Activated effector memory CD4-positive, alpha-beta T cell treated with anti-CD3 and anti-CD28 coated beads, Interleukin-2, amount 50 U/mL, for 16 hours (primary cell): ENCODE data around the gene ANXA8L1.
"Not testable (repeated sequence)": the region's sequence is repeated elsewhere in the genome, so short reads cannot be mapped to it uniquely, and the experiment has no call there.

Experiments
- DNase-seq: peaks from one replicate; pipeline ENCODE4 v3.0.0-alpha.2; 2020

Gene ANXA8L1, protein sequence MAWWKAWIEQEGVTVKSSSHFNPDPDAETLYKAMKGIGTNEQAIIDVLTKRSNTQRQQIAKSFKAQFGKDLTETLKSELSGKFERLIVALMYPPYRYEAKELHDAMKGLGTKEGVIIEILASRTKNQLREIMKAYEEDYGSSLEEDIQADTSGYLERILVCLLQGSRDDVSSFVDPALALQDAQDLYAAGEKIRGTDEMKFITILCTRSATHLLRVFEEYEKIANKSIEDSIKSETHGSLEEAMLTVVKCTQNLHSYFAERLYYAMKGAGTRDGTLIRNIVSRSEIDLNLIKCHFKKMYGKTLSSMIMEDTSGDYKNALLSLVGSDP

DNA sequence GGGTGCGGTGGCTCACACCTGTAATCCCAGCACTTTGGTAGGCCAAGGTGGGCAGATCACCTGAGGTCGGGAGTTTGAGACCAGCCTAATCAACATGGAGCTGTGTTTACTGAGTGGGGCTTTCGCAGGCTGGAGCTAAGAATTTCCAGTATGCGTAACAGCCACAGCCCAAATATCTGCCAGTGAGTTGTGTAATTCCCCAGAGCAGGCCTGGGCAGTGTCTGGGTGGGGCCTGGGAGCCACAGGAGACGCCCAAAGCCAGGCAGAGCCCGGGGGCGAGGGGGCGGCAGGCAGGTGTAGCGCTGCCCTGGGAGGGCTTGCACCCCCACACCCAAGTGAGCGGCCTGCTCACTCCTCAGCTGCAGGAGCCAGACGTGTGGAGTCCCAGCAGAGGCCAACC is at the start of gene ANXA8L1:
TSS of gene ANXA8L1 (plus strand) at position 371 of the 400 bp plus-strand sequence. CDS start 76 bp downstream, outside the sequence.
- not testable (repeated sequence) for DNase-seq

DNA sequence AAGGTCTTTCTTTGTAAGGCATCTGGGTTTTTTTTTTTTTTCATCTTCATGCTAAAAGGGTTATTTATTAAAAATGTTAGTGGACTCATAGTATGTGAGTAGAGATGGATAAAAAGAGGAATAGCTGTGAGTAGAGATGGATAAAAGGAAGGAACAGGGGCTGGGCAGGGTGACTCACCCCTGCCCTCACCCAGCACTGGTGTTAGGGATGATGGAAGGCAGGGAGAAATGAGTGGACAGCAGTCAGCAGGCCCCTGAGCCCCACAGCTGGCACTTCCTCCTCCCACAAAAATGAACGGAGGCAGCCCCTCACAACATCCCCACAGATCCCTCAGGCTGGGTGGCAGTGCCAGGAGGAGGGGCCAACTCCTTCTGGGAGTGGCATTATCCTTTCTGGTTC is 49.5 kb upstream of the ANXA8L1 start:
- no peak for DNase-seq

DNA sequence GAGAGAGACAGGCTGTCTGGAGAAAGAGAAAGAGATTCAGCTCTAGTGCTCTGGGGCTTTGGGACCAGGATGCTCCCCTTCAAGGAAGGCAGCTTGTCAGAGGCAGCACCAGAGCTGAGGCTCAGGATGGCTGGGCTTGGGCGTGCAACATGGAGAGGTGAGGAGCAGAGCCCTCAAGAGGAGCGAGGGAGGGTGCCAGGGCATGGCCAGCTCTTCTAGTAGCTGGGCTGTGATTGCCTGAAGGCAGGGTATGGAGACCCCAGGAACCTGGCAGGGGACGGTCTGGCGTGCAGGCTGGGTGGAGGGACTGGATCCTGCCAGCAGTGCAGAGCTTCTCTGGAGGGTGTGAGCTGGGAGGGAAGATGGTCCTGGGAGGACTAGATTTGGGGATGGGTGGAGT is 48.6 kb upstream of the ANXA8L1 start:
- DNase-seq: no peak

DNA sequence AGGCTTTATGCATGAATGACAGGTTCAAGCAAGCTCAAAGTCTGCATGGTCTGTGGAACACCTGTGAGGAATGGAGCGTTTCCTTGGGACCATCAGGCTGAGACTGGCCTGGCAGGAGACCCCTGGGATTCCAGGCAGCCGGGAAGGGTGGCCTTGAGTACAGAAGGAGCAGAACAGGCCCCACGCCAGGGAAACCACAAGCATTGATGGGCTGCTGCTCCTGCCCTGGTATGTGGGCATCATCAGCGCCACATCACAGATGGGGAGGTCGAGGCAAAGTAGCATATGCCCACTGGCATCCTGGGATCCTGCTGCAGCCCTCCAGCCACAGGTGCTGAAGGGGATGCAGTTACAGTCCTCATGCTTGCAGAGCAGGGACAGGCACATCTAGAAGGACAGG is 47.9 kb upstream of the ANXA8L1 start:
- DNase-seq: no peak

DNA sequence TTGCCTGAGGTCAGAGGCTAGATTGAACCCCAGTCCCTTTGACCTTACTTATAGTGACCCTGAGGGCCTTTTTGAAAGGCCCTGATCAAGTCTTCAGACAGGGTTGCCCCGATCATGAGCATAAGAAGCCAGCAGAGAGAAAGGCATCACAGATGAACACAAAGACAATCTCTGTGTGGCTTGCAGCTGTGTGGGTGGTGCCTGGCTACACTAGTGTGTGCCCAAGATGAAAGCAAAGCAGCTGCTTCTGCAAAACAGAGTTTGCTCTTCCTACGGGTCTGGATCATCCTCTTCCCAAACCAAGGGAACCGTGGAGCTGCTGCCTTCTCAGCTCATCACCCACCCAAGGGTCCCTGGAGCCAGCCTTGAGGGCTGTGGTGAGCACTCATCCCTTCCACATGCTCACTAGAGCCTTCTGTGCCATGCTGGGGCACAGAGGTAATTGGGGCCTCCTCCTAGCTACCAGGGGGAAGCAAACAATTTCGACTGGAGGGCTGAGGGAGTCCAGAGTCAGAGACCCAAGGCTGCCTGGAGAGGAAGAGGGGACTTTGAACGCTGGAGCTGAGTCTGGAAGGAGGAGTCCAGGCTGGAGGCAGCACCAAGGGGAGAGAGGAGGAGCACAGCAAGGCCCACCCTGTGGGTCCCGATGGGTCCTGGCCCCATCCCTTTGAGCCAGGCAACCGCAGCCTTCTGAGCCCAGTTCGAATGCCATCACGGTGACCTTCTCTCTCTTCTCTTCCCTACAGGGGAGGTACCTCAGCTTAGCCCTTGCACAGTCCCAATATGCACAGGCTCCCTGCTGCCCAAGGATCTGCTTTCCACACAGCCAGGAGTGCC is 46.5 kb upstream of the ANXA8L1 start:
- no peak for DNase-seq

DNA sequence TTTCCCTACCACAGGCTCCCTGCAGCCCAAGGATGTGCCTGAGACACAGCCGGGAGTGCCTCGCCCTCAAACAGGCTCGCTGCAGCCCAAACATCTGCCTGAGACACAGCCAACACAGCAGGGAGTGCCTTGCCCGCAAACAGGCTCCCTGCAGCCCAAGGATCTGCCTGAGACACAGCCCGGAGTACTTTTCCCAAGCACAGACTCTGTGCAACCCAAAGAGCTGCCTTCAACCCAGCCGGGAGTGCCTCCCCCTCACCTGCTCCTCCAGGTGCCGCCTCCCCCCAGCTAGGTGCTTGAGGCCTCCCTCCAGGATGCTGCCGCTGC is 45.9 kb upstream of the ANXA8L1 start:
- DNase-seq: no peak

DNA sequence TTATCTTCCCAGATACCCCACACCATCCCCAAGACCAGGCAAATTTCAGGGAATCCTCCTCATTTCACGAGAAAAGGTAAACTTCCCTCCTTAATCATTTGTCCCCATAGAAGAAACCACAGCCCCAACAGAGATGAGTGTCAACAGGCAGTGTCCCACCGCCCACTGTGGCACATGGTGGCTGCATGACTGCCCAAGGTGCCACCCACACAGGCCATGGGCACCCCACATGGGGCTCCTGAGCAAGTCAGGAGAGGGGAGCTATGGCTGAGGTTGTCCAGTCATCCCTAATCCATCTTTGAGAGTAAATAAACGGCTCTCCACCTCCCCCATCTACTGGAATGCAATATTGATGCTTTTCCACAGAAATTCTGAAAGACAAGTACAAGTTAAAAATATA is 44.7 kb upstream of the ANXA8L1 start:
- DNase-seq: no peak

DNA sequence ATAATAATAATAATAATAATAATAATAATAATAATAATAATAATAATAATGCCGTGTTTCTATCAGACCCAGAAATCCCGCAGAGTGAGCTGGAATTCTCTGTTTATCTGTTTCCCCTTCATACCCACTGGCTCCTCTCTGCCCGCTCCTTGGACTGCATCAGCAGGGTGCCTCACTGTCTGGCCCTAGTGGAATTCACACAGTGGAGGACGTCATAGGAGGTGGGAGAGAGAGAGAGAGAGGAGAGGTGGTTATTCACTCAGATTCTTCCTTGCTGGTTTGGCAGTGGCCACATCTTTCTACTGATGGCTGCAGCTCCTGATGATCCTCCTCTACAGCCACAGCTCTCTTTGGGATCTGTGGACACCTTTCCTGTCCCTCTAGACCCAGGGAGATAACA is 10.1 kb upstream of the ANXA8L1 start:
- not testable (repeated sequence) for DNase-seq

DNA sequence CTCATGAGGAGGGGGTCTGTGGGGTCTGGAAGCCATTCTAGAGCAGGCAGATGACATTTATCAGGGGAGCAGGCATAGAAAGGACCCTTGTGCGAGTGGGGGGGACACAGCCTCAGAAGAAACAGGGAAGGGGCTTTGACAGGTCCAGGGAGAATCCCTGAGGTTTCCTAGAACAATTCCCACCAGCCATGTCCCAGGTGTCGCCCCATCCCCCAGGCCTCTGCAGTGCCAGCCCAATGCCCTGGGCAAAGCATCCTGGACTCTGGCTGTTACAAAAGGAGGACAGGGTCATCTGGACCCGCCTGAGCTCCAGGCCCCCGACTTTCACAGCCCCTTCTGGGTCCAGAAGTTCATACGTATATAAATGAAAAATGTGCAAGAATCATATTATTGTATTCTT is 8.4 kb upstream of the ANXA8L1 start:
- DNase-seq: not testable (repeated sequence)

DNA sequence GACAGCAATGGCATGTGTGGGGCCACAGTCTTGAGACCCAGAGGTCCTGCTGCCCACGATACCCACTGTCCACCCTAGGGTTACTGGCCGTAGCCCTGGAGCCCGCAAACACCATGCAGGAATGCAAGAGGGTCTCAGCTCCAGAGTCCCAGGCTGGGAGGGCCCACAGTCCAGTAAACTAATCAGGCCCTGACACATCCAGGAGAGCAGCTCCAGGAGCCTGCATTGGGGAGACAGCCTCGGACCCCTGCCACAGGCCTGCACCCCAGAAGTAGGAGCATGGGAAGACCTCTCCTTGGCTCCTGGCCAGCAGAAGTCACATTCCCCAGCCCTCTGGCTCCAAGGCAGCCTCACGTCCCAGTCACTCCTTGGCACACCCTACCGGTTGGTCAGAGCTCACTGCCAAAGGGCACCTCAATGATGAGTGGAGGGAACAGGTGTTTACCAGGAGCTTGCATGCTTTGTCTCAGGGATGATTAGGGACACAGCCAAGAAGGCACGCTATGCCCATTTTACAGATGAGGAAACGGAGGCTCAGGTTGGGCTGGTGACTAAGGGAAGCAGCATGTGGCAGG is 7.8 kb upstream of the ANXA8L1 start:
- DNase-seq: not testable (repeated sequence)

DNA sequence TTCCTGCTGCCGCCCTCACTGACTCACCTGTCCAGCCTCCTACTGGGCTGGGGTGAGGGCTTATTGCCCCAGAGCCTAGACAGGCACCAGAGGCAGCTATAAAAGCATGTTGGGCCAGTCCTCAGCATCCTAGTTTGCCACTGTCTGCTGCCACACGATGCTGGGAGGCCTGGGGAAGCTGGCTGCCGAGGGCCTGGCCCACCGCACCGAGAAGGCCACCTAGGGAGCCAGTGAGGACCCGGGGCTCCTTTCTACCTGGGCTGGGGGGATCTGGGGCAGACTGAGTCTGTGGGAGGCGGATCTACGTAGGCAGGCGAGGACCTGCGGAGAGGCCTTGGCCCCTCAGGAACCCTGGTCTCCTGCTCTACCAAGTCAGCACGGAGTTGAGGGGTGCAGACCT is 6.6 kb upstream of the ANXA8L1 start:
- DNase-seq: not testable (repeated sequence)

DNA sequence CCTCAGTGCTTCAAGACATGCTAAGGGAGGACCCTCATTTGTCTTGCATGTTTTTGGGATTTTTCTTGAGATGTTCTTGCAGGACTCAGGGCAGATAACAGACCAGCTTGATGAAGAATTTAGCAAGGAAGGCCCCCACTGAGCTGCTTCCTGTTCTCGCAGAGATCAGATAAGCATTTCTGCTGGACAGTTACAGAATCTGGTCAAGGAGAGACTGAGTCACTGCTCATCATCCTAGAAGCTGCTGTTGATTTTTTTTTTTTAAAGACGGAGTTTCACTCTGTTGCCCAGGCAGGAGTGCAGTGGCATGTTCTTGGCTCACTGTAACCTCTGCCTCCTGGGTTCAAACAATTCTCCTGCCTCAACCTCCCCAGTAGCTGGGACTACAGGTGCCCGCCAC is 1.2 kb upstream of the ANXA8L1 start:
- not testable (repeated sequence) for DNase-seq

DNA sequence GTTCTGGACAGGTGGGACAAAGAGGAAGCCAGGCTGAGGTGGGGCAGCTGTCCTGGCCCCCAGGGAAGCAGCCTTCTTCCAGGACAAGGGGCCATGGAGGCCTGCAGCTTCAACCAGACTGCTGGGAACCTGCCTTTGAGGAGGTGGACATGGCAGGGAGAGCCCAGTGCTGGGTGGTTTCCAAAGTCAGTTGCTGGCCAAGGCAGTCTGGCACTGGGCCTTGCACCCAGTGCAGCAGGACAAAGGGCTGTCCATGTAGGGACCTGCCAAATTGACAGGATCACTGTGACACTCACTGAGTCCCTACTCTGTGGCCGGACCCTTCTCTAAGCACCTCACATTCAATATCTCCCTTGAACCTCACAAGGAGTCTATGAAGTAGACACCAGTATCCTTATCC is 1.4 kb downstream of the ANXA8L1 start:
- DNase-seq: not testable (repeated sequence)

DNA sequence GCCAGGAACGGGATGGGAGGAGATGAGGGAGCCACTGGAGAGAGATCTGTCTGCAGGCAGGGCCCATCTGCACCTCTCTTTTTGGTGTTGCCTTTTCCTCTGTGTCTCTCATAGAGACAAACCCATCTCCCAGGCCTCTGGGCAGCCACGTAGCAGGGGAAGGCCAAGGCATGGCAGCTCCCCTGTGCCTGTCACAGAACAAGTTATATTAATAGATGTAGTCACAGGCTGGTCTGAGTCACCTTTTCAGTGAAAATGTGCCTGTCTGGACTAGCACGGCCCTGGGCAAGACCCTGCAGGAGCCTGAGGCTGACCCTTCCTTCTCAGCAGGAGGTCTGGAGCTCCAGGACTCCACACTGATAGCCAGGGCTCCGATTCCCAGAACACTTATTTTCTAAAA is 2.1 kb downstream of the ANXA8L1 start:
- not testable (repeated sequence) for DNase-seq

DNA sequence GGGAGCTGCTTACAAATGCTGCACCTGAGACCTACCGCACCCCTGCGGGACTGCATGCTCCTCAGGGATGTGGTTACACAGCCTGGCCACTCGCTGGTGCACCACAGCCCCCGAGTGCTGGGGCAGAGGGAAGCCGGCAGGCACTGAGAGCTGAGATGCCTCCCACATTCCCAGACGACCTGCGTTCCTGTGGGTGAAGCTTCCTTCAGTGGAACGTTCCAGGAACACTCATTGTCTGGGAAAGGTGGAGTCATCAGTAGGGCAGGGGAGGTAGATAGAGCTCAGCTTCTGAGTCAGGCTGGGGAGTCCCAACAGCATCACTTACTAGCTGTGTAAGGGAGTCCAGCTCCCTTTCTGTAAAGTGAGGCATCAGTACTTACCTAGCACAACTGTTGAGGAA is 2.5 kb downstream of the ANXA8L1 start:
- not testable (repeated sequence) for DNase-seq

DNA sequence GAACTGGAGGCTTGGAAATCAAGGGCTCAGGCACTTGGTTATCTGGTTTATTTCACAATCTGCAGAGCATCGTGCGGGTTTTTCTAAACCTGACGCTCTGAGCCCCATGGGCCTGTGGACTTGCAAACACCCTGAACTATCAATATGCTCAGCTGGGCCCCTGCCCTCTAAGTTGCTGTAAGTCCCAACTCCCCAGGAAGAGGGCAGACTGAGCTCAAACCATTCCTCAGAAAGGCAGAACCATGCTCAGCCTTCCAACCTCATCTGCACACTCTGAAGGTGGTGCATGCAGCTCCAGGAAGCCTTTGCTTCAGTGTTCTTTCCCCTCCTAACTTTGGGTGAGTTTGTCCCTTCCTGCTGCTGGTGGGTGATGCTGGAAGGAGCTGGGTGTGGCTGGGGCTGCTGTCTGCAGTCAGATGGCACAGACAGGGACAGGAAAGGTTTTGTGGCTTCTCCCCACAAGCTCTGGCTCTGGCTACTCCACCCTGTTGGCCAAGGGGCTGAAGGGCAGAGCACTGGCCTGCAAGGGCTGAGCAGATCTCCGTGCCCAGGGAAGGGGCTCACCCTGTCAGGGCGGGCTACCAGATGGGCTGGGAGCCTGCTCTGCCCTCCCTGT is 3.8 kb downstream of the ANXA8L1 start:
- not testable (repeated sequence) for DNase-seq

DNA sequence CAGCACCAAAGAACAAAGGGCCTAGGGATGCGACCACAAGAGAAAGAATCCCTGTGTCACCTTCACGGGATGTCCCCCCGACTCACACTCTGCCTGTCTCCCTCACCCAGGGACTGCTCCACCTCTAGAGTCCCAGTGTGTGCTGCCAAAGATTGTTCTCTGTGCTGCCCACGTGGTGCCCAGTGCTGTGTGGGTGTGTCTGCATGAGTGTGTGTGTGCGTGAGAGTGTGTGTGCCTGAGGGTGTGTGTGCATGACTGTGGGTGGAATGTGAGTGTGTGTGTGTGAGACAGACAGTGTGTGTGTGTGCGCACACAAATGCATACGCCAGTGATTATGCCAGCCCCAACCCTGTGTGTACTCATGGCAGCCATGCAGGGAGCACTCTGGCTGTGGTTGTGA is 10.3 kb downstream of the ANXA8L1 start:
- not testable (repeated sequence) for DNase-seq

DNA sequence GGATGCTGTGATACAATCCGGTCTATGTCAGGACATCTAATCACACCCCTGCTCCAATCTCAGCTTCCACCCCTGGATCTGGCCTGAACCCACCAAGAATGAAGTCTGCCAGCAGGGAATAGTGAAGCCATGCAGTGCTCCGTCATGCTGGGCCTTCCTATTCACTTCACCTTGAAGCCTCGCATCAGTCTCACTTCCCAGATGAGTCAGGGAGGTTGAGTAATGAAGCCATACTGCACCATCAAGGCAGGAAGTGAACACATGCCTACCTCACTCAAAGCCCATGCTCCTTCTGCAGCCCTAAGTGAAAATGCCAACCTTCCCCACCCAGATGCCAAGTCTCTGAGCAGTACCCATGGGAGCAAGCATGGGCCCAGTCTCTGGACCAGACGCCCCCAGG is 11.1 kb downstream of the ANXA8L1 start:
- DNase-seq: not testable (repeated sequence)

DNA sequence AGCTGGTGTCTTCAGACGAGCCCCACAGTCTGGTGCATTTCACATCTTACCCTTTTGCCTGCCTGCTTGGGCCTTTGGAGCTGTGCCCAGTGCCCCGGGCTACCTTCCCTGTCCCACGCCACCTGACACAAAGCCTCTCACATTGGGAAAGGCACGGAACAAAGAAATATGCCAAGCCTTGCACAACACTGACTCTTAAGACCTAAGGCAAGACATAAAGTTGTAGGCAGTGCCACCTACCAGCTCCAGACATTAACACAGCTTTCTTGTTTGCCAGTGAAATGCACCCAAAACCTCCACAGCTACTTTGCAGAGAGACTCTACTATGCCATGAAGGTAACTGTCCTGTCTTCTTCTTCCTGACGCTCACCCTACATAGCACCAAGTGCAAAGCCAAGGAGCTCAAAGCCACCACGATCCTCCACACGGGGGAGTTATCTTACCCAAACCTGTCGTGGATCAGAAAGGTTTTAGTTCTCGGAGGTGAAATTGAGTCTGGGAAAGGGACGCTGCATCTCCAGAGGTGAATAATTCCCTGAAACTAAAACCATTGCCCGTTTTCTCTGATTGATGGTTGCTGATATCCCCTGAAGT is 11.8 kb downstream of the ANXA8L1 start:
- not testable (repeated sequence) for DNase-seq

DNA sequence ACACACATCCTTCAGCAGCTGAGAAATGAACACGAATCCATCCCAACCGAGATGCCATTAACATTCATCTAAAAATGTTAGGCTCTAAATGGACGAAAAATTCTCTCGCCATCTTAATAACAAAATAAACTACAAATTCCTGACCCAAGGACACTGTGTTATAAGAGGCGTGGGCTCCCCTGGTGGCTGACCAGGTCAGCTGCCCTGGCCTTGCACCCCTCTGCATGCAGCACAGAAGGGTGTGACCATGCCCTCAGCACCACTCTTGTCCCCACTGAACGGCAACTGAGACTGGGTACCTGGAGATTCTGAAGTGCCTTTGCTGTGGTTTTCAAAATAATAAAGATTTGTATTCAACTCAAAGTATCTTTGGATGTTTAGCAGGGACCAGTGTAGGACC is 15.8 kb downstream of the ANXA8L1 start:
- not testable (repeated sequence) for DNase-seq

DNA sequence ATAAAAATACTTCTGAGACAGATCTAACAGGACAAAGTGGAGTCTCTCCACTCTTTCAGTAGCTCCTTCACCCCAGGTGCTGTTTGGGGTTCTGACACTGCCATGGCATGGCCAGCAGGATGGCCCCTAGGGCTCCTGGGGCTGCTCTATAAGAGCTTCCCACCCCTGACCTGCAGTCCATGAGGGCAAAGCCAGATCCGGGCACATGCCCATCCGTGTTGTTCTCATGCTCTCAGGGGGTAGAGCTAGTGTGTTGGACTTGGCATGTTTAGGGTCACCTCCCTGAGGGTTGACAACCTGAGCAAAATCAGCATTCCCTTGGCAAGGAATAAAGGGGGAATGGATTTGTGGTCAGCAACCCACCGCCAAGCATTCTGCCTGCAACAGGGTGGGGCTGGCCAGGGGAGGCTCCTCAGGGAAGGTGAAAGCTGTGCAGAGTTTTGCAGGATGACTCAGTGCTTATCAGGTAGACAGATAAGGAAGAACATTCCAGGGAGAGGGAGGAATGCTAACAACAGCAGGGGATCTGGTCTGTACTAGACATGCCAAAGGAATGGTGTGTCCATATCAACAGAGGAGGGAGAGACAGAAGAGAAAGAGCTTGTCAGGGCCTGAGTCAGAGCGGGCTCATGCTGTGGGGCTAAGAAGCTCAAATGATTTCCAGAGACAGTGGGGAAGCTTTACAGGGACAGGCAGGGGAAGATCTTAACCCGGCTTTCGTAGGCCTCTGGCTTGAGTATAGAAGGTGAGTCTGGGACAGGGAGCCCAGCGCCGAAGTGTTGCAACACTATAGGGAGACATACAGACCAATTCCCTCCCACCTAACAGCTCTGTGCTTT is 21.1 kb downstream of the ANXA8L1 start:
- not testable (repeated sequence) for DNase-seq

DNA sequence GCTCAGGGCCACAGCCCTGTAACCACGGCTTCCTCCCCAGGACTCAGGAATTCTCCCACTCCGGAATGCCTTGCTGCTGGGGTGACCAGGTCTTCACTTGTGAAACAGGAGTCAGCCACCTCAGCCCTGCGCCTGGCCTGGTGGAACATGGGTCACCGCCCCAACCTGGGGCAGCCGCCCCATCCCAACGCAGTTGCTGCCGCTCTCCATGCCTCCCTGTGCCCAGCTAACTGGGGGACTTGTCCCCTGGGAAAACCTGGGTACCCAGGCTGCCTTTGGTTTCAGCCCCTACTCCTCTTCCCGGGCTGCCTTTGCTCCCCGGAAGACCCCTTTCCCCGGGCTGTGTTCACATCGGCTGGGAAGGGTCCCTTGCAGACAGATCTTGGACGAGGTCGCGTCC is 22.2 kb downstream of the ANXA8L1 start:
- DNase-seq: not testable (repeated sequence)
